DND-41 (cell line): ENCODE data around the gene VPS13A.

ENCODE experiments used
- EZH2 ChIP-seq: IDR thresholded peaks from 3 replicates; pipeline ENCODE4 v1.6.1; 2012; ENCODE audit warnings: borderline replicate concordance, low read depth, mild to moderate bottlenecking, moderate library complexity, low read length, inconsistent platforms; ENCODE audit not compliant: severe bottlenecking
- TF ChIP-seq, protein P1 (sequence below): IDR thresholded peaks from 2 replicates; pipeline ENCODE4 v1.5.1; 2012; ENCODE audit warnings: borderline replicate concordance, low read length, moderate library complexity, mild to moderate bottlenecking; ENCODE audit not compliant: poor library complexity, severe bottlenecking; ENCODE audit errors: extremely low read depth

DNA sequence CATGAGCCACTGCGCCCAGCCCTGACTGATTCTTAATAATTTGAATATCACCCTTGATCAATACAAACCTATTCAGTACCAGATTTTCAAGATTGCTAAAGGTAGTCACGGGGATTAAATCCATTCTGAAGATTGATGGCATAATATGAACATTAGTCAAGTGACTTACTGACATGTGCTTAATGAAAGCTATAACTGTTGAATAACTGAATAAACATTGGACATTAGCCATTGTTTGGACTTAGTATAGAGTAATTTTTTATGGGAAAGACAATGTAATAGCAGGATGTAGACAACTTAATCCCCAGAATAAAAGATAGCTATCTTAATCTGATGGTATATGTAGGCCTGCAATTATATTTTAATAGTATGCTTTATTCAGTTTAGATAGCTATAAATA is 35.0 kb upstream of the VPS13A start:
- TF ChIP-seq, protein P1, sequence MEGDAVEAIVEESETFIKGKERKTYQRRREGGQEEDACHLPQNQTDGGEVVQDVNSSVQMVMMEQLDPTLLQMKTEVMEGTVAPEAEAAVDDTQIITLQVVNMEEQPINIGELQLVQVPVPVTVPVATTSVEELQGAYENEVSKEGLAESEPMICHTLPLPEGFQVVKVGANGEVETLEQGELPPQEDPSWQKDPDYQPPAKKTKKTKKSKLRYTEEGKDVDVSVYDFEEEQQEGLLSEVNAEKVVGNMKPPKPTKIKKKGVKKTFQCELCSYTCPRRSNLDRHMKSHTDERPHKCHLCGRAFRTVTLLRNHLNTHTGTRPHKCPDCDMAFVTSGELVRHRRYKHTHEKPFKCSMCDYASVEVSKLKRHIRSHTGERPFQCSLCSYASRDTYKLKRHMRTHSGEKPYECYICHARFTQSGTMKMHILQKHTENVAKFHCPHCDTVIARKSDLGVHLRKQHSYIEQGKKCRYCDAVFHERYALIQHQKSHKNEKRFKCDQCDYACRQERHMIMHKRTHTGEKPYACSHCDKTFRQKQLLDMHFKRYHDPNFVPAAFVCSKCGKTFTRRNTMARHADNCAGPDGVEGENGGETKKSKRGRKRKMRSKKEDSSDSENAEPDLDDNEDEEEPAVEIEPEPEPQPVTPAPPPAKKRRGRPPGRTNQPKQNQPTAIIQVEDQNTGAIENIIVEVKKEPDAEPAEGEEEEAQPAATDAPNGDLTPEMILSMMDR = no peak
- TF ChIP-seq EZH2 = no peak
